Right lobe of liver (tissue), 4 donors: ENCODE measurements around the gene PACC1.

Experiments
- CTCF ChIP-seq, 4 donors: fragments of 200-600 bp in 3 of 4; fragments of 450-650 bp in 1 of 4; IDR thresholded peaks; one replicate each; pipeline versions ENCODE4 v1.5.1 to v1.8.0; 2016 to 2022; ENCODE audit warnings: antibody characterized with exemption in 4 of 4, mild to moderate bottlenecking in 2 of 4
- POLR2A ChIP-seq: fragments of 450-650 bp; IDR thresholded peaks from one replicate; pipeline ENCODE4 v1.6.1; 2017; ENCODE audit warnings: antibody characterized with exemption, mild to moderate bottlenecking
- donor health status: DM: no; HTN: no; CAD: no.
- donor health status: DM: no; HTN: no; CAD: no.
- donor health status: DM: no; HTN: yes; CAD: no.

- TF ChIP-seq CTCF (IDR thresholded peaks at IDR 0.05) (no peak), POLR2A (no peak)
These were observed 61.5 kb downstream of the PACC1 start for GRCh38 chr1:212353181-212353580.
